ENCODE data around the gene EMILIN1. TPM values are rescaled to one million over a fixed set of nuclear protein-coding genes. Genes with fewer than 3 reads are reported as not detected.

EMILIN1 gene
- total RNA-seq, 2 donors from 2014 or later, result 231 to 309 TPM

- no peak for DNase-seq (ENCODE audit: low spot score)
- Histone ChIP-seq H3K27me3 (replicated peaks; ENCODE audit: insufficient read depth) (no peaks in the 10 kb centered on the region), H3K36me3 (no peaks in the 10 kb centered on the region), H3K27ac (no peak overlapping the region), H3K9me3 (no peaks in the 10 kb centered on the region), H3K4me3 (no peak overlapping the region), H3K4me1 (ENCODE audit: control insufficient read depth in 1 of 2, low read depth in 2 of 2) (no peaks in the 10 kb centered on the region)
- TF ChIP-seq CTCF (IDR thresholded peaks at IDR 0.05), result no peak
- no peak for ATAC-seq (ENCODE audit: insufficient number of reproducible peaks, low FRiP score, low read depth)
Observed at GRCh38 chr2:27095427-27095744, 17.0 kb downstream of the EMILIN1 start.

- Histone ChIP-seq H3K4me1 (ENCODE audit: control insufficient read depth in 1 of 2, low read depth in 2 of 2) (no peaks in the 10 kb centered on the region), H3K4me3 (peak overlapping the region; percentile 69), H3K27me3 (replicated peaks; ENCODE audit: insufficient read depth) (no peaks in the 10 kb centered on the region), H3K36me3 (no peaks in the 10 kb centered on the region), H3K9me3 (no peaks in the 10 kb centered on the region), H3K27ac (no peak overlapping the region)
- ATAC-seq (ENCODE audit: insufficient number of reproducible peaks, low FRiP score, low read depth) (peak; percentile 21), DNase-seq (ENCODE audit: low spot score) (no peak)
- TF ChIP-seq CTCF (IDR thresholded peaks at IDR 0.05), result no peak
Observed at GRCh38 chr2:27095745-27096651, 17.6 kb downstream of the EMILIN1 start.

GRCh38 chr2:27096748-27097297 lies 18.4 kb downstream of the EMILIN1 start:
- Histone ChIP-seq H3K4me1 (ENCODE audit: control insufficient read depth in 1 of 2, low read depth in 2 of 2) (no peaks in the 10 kb centered on the region), H3K36me3 (no peaks in the 10 kb centered on the region), H3K9me3 (no peaks in the 10 kb centered on the region), H3K27ac (no peak overlapping the region), H3K27me3 (replicated peaks; ENCODE audit: insufficient read depth) (no peaks in the 10 kb centered on the region), H3K4me3 (peak overlapping the region; percentile 69)
- DNase-seq (ENCODE audit: low spot score), result no peak
- no peak for ATAC-seq (ENCODE audit: insufficient number of reproducible peaks, low FRiP score, low read depth)
- TF ChIP-seq CTCF (IDR thresholded peaks at IDR 0.05), result no peak

- no peak for TF ChIP-seq CTCF (IDR thresholded peaks at IDR 0.05)
- Histone ChIP-seq H3K27ac (no peak overlapping the region), H3K9me3 (no peaks in the 10 kb centered on the region), H3K36me3 (no peaks in the 10 kb centered on the region), H3K27me3 (replicated peaks; ENCODE audit: insufficient read depth) (no peaks in the 10 kb centered on the region), H3K4me1 (ENCODE audit: control insufficient read depth in 1 of 2, low read depth in 2 of 2) (no peaks in the 10 kb centered on the region), H3K4me3 (no peak overlapping the region)
- no peak for ATAC-seq (ENCODE audit: insufficient number of reproducible peaks, low FRiP score, low read depth)
- no peak for DNase-seq (ENCODE audit: low spot score)
Observed at GRCh38 chr2:27097341-27097740, 18.9 kb downstream of the EMILIN1 start.

GRCh38 chr2:27099334-27099955 lies 21.0 kb downstream of the EMILIN1 start:
- ATAC-seq (ENCODE audit: insufficient number of reproducible peaks, low FRiP score, low read depth) (no peak), DNase-seq (ENCODE audit: low spot score) (no peak)
- TF ChIP-seq CTCF (IDR thresholded peaks at IDR 0.05), result no peak
- Histone ChIP-seq H3K9me3 (no peaks in the 10 kb centered on the region), H3K4me1 (ENCODE audit: control insufficient read depth in 1 of 2, low read depth in 2 of 2) (no peaks in the 10 kb centered on the region), H3K27ac (no peak overlapping the region), H3K4me3 (no peak overlapping the region), H3K27me3 (replicated peaks; ENCODE audit: insufficient read depth) (no peaks in the 10 kb centered on the region), H3K36me3 (no peaks in the 10 kb centered on the region)
